Medulla oblongata (tissue), 1 donor: ENCODE measurements around the gene OR2A7.
"Not testable (repeated sequence)": the region's sequence is repeated elsewhere in the genome, so short reads cannot be mapped to it uniquely, and the experiment has no call there.

Experiments
- DNase-seq: peaks from one replicate; pipeline ENCODE4 v3.0.0-alpha.2; 2015; ENCODE audit errors: extremely low spot score

Gene OR2A7

GRCh38 chr7:144255471-144255897, 9.1 kb downstream of the OR2A7 start:
- DNase-seq, result peak; percentile 1

- DNase-seq, result not testable (repeated sequence)
These were observed 12.3 kb downstream of the OR2A7 start for GRCh38 chr7:144252307-144252706.

GRCh38 chr7:144247674-144248330, 16.8 kb downstream of the OR2A7 start:
- not testable (repeated sequence) for DNase-seq

GRCh38 chr7:144246967-144247366, 17.6 kb downstream of the OR2A7 start:
- DNase-seq, result not testable (repeated sequence)

- not testable (repeated sequence) for DNase-seq
These were observed 19.2 kb downstream of the OR2A7 start for GRCh38 chr7:144245372-144245771.

- not testable (repeated sequence) for DNase-seq
These were observed 25.2 kb downstream of the OR2A7 start, which contains the start of gene OR2A42 for GRCh38 chr7:144239365-144239764. Gene OR2A42, minus strand, starts transcription at chr7:144239605. Its CDS starts 6,762 bp downstream, at chr7:144232843.

- not testable (repeated sequence) for DNase-seq
These were observed 26.0 kb downstream of the OR2A7 start for GRCh38 chr7:144238530-144239082.

- DNase-seq, result not testable (repeated sequence)
These were observed 31.6 kb downstream of the OR2A7 start for GRCh38 chr7:144233039-144233438.

- DNase-seq, result not testable (repeated sequence)
These were observed 33.6 kb downstream of the OR2A7 start for GRCh38 chr7:144231027-144231426.

GRCh38 chr7:144228810-144229209, 35.8 kb downstream of the OR2A7 start:
- DNase-seq, result not testable (repeated sequence)

GRCh38 chr7:144226866-144227265, 37.7 kb downstream of the OR2A7 start:
- not testable (repeated sequence) for DNase-seq

- DNase-seq, result not testable (repeated sequence)
These were observed 40.9 kb downstream of the OR2A7 start for GRCh38 chr7:144223675-144224074.

- not testable (repeated sequence) for DNase-seq
These were observed 44.1 kb downstream of the OR2A7 start for GRCh38 chr7:144220531-144220930.

GRCh38 chr7:144219149-144219548, 45.4 kb downstream of the OR2A7 start:
- not testable (repeated sequence) for DNase-seq

GRCh38 chr7:144218581-144218980, 46.0 kb downstream of the OR2A7 start:
- not testable (repeated sequence) for DNase-seq

GRCh38 chr7:144217200-144217599, 47.4 kb downstream of the OR2A7 start:
- not testable (repeated sequence) for DNase-seq
